ENCODE measurements around the gene ABCD4.

The ABCD4 gene

GRCh38 chr14:74257078-74257940 lies 45.4 kb downstream of the ABCD4 start:
- Histone ChIP-seq H3K9me3 (ENCODE audit: control insufficient read depth in 1 of 2, low read length in 2 of 2) (no peaks in the 10 kb centered on the region), H3K27me3 (ENCODE audit: low read depth, low read length) (no peaks in the 10 kb centered on the region), H3K4me3 (ENCODE audit: low read depth in 1 of 2, low read length in 2 of 2) (peak overlapping the region; percentile 60 to 76), H3K36me3 (ENCODE audit: control insufficient read depth in 1 of 2, insufficient read depth in 2 of 2, low read length in 2 of 2) (no peaks in the 10 kb centered on the region), H3K4me1 (ENCODE audit: control insufficient read depth in 1 of 2, insufficient read depth in 2 of 2, low read length in 2 of 2) (peaks cover 0 to 13% of the 10 kb centered on the region in 2 donors), H3K27ac (ENCODE audit: low read length) (no peak overlapping the region)

GRCh38 chr14:74255281-74255680 lies 47.5 kb downstream of the ABCD4 start:
- peaks cover 0 to 19% of the 10 kb centered on the region in 2 donors for H3K4me1 ChIP-seq (ENCODE audit: control insufficient read depth in 1 of 2, insufficient read depth in 2 of 2, low read length in 2 of 2)
- no peak overlapping the region for H3K4me3 ChIP-seq (ENCODE audit: low read depth in 1 of 2, low read length in 2 of 2)

GRCh38 chr14:74249433-74250375 lies 53.0 kb downstream of the ABCD4 start:
- H3K4me1 ChIP-seq (ENCODE audit: control insufficient read depth in 1 of 2, insufficient read depth in 2 of 2, low read length in 2 of 2) = peaks cover 0 to 6% of the 10 kb centered on the region in 2 donors
- H3K27ac ChIP-seq (ENCODE audit: low read length) = no peak overlapping the region

More at GRCh38 chr14:74255281-74255680, 47.5 kb downstream of the ABCD4 start:
- no peaks in the 10 kb centered on the region for H3K9me3 ChIP-seq (ENCODE audit: control insufficient read depth in 1 of 2, low read length in 2 of 2)
- H3K27ac ChIP-seq (ENCODE audit: low read length) = no peak overlapping the region
- H3K36me3 ChIP-seq (ENCODE audit: control insufficient read depth in 1 of 2, insufficient read depth in 2 of 2, low read length in 2 of 2) = no peaks in the 10 kb centered on the region
- no peaks in the 10 kb centered on the region for H3K27me3 ChIP-seq (ENCODE audit: low read depth, low read length)

GRCh38 chr14:74248017-74248416 lies 54.7 kb downstream of the ABCD4 start:
- no peaks in the 10 kb centered on the region for H3K36me3 ChIP-seq (ENCODE audit: control insufficient read depth in 1 of 2, insufficient read depth in 2 of 2, low read length in 2 of 2)
- H3K9me3 ChIP-seq (ENCODE audit: control insufficient read depth in 1 of 2, low read length in 2 of 2) = no peaks in the 10 kb centered on the region
- no peak overlapping the region for H3K27ac ChIP-seq (ENCODE audit: low read length)
- H3K4me3 ChIP-seq (ENCODE audit: low read depth in 1 of 2, low read length in 2 of 2) = no peak overlapping the region
- H3K27me3 ChIP-seq (ENCODE audit: low read depth, low read length) = peaks cover 20% of the 10 kb centered on the region
- peaks cover 0 to 6% of the 10 kb centered on the region in 2 donors for H3K4me1 ChIP-seq (ENCODE audit: control insufficient read depth in 1 of 2, insufficient read depth in 2 of 2, low read length in 2 of 2)

More at GRCh38 chr14:74249433-74250375, 53.0 kb downstream of the ABCD4 start:
- Histone ChIP-seq H3K4me3 (ENCODE audit: low read depth in 1 of 2, low read length in 2 of 2) (no peak overlapping the region), H3K27me3 (ENCODE audit: low read depth, low read length) (peaks cover 6% of the 10 kb centered on the region), H3K9me3 (ENCODE audit: control insufficient read depth in 1 of 2, low read length in 2 of 2) (no peaks in the 10 kb centered on the region), H3K36me3 (ENCODE audit: control insufficient read depth in 1 of 2, insufficient read depth in 2 of 2, low read length in 2 of 2) (no peaks in the 10 kb centered on the region)

- Histone ChIP-seq H3K4me3 (ENCODE audit: low read depth in 1 of 2, low read length in 2 of 2) (no peak overlapping the region), H3K27me3 (ENCODE audit: low read depth, low read length) (peaks cover 34% of the 10 kb centered on the region)
Measured at GRCh38 chr14:74246542-74246941, 56.2 kb downstream of the ABCD4 start.

GRCh38 chr14:74245292-74245691 lies 57.4 kb downstream of the ABCD4 start:
- Histone ChIP-seq H3K36me3 (ENCODE audit: control insufficient read depth in 1 of 2, insufficient read depth in 2 of 2, low read length in 2 of 2) (no peaks in the 10 kb centered on the region), H3K4me3 (ENCODE audit: low read depth in 1 of 2, low read length in 2 of 2) (no peak overlapping the region), H3K4me1 (ENCODE audit: control insufficient read depth in 1 of 2, insufficient read depth in 2 of 2, low read length in 2 of 2) (peaks cover 0 to 19% of the 10 kb centered on the region in 2 donors), H3K27me3 (ENCODE audit: low read depth, low read length) (peaks cover 47% of the 10 kb centered on the region), H3K9me3 (ENCODE audit: control insufficient read depth in 1 of 2, low read length in 2 of 2) (no peaks in the 10 kb centered on the region), H3K27ac (ENCODE audit: low read length) (no peak overlapping the region)

More at GRCh38 chr14:74246542-74246941, 56.2 kb downstream of the ABCD4 start:
- Histone ChIP-seq H3K4me1 (ENCODE audit: control insufficient read depth in 1 of 2, insufficient read depth in 2 of 2, low read length in 2 of 2) (peaks cover 0 to 10% of the 10 kb centered on the region in 2 donors), H3K9me3 (ENCODE audit: control insufficient read depth in 1 of 2, low read length in 2 of 2) (no peaks in the 10 kb centered on the region), H3K36me3 (ENCODE audit: control insufficient read depth in 1 of 2, insufficient read depth in 2 of 2, low read length in 2 of 2) (no peaks in the 10 kb centered on the region), H3K27ac (ENCODE audit: low read length) (no peak overlapping the region)

GRCh38 chr14:74244115-74244514 lies 58.6 kb downstream of the ABCD4 start:
- Histone ChIP-seq H3K9me3 (ENCODE audit: control insufficient read depth in 1 of 2, low read length in 2 of 2) (no peaks in the 10 kb centered on the region), H3K27ac (ENCODE audit: low read length) (no peak overlapping the region), H3K4me1 (ENCODE audit: control insufficient read depth in 1 of 2, insufficient read depth in 2 of 2, low read length in 2 of 2) (peaks cover 0 to 27% of the 10 kb centered on the region in 2 donors), H3K4me3 (ENCODE audit: low read depth in 1 of 2, low read length in 2 of 2) (no peak overlapping the region), H3K27me3 (ENCODE audit: low read depth, low read length) (peaks cover 59% of the 10 kb centered on the region), H3K36me3 (ENCODE audit: control insufficient read depth in 1 of 2, insufficient read depth in 2 of 2, low read length in 2 of 2) (no peaks in the 10 kb centered on the region)

GRCh38 chr14:74243051-74243450 lies 59.7 kb downstream of the ABCD4 start:
- no peaks in the 10 kb centered on the region for H3K36me3 ChIP-seq (ENCODE audit: control insufficient read depth in 1 of 2, insufficient read depth in 2 of 2, low read length in 2 of 2)
- peaks cover 0 to 27% of the 10 kb centered on the region in 2 donors for H3K4me1 ChIP-seq (ENCODE audit: control insufficient read depth in 1 of 2, insufficient read depth in 2 of 2, low read length in 2 of 2)
- H3K9me3 ChIP-seq (ENCODE audit: control insufficient read depth in 1 of 2, low read length in 2 of 2) = no peaks in the 10 kb centered on the region
- H3K27me3 ChIP-seq (ENCODE audit: low read depth, low read length) = peaks cover 69% of the 10 kb centered on the region
- no peak overlapping the region for H3K27ac ChIP-seq (ENCODE audit: low read length)
- no peak overlapping the region for H3K4me3 ChIP-seq (ENCODE audit: low read depth in 1 of 2, low read length in 2 of 2)

GRCh38 chr14:74242780-74243042 lies 60.0 kb downstream of the ABCD4 start:
- Histone ChIP-seq H3K27me3 (ENCODE audit: low read depth, low read length) (peaks cover 73% of the 10 kb centered on the region), H3K4me3 (ENCODE audit: low read depth in 1 of 2, low read length in 2 of 2) (no peak overlapping the region)

GRCh38 chr14:74242021-74242779 lies 60.5 kb downstream of the ABCD4 start:
- H3K9me3 ChIP-seq (ENCODE audit: control insufficient read depth in 1 of 2, low read length in 2 of 2) = no peaks in the 10 kb centered on the region
- no peak overlapping the region for H3K4me3 ChIP-seq (ENCODE audit: low read depth in 1 of 2, low read length in 2 of 2)
- peaks cover 76% of the 10 kb centered on the region for H3K27me3 ChIP-seq (ENCODE audit: low read depth, low read length)
- no peak overlapping the region for H3K27ac ChIP-seq (ENCODE audit: low read length)
- H3K36me3 ChIP-seq (ENCODE audit: control insufficient read depth in 1 of 2, insufficient read depth in 2 of 2, low read length in 2 of 2) = no peaks in the 10 kb centered on the region
- peaks cover 0 to 27% of the 10 kb centered on the region in 2 donors for H3K4me1 ChIP-seq (ENCODE audit: control insufficient read depth in 1 of 2, insufficient read depth in 2 of 2, low read length in 2 of 2)

More at GRCh38 chr14:74242780-74243042, 60.0 kb downstream of the ABCD4 start:
- Histone ChIP-seq H3K27ac (ENCODE audit: low read length) (no peak overlapping the region), H3K4me1 (ENCODE audit: control insufficient read depth in 1 of 2, insufficient read depth in 2 of 2, low read length in 2 of 2) (peaks cover 0 to 27% of the 10 kb centered on the region in 2 donors), H3K36me3 (ENCODE audit: control insufficient read depth in 1 of 2, insufficient read depth in 2 of 2, low read length in 2 of 2) (no peaks in the 10 kb centered on the region), H3K9me3 (ENCODE audit: control insufficient read depth in 1 of 2, low read length in 2 of 2) (no peaks in the 10 kb centered on the region)

- no peak overlapping the region for H3K4me3 ChIP-seq (ENCODE audit: low read depth in 1 of 2, low read length in 2 of 2)
Measured at GRCh38 chr14:74241652-74242017, 61.1 kb downstream of the ABCD4 start.

More at GRCh38 chr14:74241652-74242017, 61.1 kb downstream of the ABCD4 start:
- no peaks in the 10 kb centered on the region for H3K9me3 ChIP-seq (ENCODE audit: control insufficient read depth in 1 of 2, low read length in 2 of 2)
- H3K27me3 ChIP-seq (ENCODE audit: low read depth, low read length) = peaks cover 78% of the 10 kb centered on the region
- H3K27ac ChIP-seq (ENCODE audit: low read length) = no peak overlapping the region
- H3K36me3 ChIP-seq (ENCODE audit: control insufficient read depth in 1 of 2, insufficient read depth in 2 of 2, low read length in 2 of 2) = no peaks in the 10 kb centered on the region
- H3K4me1 ChIP-seq (ENCODE audit: control insufficient read depth in 1 of 2, insufficient read depth in 2 of 2, low read length in 2 of 2) = peaks cover 0 to 27% of the 10 kb centered on the region in 2 donors

Measured in muscle layer of duodenum (tissue), 2 donors.